C4-2B (cell line): ENCODE measurements around the gene SIX5.
"Not testable (repeated sequence)": the region's sequence is repeated elsewhere in the genome, so short reads cannot be mapped to it uniquely, and the experiment has no call there.

ENCODE experiments used
- ZFX ChIP-seq: fragments of 450-650 bp; IDR thresholded peaks from 2 replicates; pipeline ENCODE4 v1.6.1; 2017
- TF ChIP-seq, protein P1 (sequence below): fragments of 450-650 bp; conservative IDR thresholded peaks from 2 replicates; pipeline ENCODE4 v1.5.1; 2017; ENCODE audit warnings: mild to moderate bottlenecking

GRCh38 chr19:45728683-45729082, 40.4 kb downstream of the SIX5 start:
- TF ChIP-seq, protein P1, sequence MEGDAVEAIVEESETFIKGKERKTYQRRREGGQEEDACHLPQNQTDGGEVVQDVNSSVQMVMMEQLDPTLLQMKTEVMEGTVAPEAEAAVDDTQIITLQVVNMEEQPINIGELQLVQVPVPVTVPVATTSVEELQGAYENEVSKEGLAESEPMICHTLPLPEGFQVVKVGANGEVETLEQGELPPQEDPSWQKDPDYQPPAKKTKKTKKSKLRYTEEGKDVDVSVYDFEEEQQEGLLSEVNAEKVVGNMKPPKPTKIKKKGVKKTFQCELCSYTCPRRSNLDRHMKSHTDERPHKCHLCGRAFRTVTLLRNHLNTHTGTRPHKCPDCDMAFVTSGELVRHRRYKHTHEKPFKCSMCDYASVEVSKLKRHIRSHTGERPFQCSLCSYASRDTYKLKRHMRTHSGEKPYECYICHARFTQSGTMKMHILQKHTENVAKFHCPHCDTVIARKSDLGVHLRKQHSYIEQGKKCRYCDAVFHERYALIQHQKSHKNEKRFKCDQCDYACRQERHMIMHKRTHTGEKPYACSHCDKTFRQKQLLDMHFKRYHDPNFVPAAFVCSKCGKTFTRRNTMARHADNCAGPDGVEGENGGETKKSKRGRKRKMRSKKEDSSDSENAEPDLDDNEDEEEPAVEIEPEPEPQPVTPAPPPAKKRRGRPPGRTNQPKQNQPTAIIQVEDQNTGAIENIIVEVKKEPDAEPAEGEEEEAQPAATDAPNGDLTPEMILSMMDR: not testable (repeated sequence)
- TF ChIP-seq ZFX: not testable (repeated sequence)
